ENCODE results near the gene RPN2.
A peak's percentile ranks its signal among the peaks of the same experiment; 100 is the strongest.

RPN2 gene

DNA sequence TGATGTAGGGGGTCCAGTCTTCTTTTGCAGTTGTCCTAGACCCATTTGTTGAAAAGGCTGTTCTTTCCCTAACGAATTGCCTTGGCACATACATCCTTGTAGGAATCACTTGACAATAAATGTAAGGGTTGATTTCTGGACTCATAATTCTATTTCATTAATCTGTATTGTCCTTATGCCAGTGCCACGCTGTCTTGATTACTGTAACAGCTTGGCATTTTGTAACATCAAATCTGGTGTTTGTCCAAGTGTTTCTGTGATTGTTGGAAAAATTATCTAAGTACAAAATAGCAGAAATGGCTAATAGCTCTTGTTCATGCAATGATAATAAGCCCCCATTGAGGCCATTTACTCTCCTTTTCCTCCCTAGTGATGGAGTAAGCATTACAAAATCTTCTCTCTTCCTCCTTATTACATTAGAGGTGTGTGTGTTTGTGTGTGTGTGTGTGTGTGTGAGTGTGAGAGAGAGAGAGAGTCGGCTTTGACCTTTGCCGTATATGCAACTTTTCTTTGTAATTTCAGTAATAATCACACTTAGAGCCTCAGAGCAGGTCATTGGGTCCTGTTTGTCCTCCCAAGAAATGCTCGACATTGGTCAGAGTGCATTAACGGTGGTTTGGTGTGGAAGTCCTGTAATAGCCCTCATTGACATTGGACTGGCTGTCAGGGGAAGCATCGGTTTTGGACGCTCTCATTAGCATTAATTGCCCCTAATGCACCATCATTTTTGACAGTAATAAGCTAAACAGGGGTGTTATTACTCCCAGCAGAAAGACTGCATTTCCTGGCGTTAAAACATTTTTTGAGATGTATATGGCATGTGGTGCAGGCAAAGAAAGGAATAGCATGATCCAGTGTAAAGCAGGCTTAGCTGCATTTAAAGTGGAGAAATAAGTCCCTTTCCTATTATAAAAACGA is 40.9 kb downstream of the RPN2 start:
- DNase-seq = no peak

DNA sequence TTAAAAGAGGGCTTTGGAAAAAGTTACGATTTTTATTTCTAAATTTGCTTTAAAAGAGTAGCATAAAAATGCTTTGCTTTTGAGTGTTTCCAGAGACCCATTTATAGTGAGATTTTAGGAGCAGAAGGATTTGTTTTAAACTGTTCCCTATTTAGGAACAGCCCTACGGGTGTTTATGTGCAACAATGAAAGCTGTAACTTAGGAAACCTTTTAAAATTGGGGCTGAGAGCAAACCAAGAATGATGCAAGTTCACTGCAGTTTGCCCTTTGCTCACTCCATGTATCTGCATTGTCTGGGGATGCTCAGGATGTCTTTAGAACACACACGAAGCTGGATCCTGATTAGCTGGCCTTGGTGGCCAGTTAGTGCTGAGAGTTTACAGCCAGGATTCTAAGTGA is 41.6 kb downstream of the RPN2 start:
- DNase-seq = no peak

DNA sequence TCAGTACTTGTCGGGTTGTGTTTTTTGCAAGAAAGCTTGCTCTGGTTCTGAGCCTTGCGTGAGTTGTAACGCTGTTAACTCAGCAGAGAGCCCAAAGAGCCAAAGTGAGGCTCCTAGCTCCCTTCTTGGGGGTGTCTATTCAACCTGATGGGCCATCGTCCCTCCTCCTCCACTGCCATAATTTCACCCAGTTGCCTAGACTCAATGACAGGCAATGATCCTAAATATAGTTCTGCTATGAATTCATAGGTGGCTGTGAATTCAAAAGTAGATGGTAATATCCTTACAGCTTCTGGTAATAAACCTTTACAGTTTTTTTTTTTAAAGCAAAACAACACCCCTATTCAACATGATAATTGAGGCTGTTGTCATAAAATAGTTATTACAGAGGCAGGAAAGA is 43.0 kb downstream of the RPN2 start:
- DNase-seq = no peak

DNA sequence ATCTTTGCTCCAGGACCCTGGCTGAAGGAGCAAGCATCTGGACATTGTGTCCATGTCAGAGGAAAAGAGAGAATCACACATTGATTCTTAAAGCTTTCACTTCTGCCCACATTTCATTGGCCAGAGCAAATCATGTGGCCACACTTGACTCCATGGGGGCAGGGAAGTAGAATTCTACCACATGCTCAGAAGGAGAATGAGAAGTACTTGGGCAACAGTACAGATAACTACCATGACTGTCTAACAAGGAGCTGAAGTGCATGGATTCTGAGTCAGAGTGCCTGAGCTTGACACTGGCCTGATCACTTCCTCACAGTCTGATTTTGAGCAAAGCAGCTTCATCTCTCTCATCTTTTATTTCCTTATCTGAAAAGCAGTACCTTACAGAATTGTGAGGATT is 43.9 kb downstream of the RPN2 start:
- peak in 3 of 14 donors; percentile 12 to 21 (median 16) for DNase-seq

DNA sequence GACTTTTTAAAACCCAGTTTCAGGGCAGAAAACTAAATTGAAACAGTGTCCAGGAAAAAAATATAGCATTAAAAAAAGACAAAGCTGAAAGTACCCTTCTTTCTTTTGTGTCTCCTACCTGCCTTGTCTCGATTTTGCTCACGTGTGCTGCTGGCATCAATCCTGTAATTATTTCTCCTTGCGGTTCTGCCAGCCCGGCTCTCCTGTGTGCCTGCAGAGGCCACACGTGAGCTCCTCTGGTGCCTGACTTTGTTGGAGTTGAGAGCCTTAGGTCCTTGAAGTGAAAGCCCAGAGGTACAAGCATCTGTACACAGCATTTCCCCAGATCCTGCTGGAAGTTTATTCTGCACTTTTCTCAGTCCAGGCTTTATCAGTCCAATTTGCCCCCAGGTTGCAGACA is 46.0 kb downstream of the RPN2 start:
- DNase-seq = no peak

DNA sequence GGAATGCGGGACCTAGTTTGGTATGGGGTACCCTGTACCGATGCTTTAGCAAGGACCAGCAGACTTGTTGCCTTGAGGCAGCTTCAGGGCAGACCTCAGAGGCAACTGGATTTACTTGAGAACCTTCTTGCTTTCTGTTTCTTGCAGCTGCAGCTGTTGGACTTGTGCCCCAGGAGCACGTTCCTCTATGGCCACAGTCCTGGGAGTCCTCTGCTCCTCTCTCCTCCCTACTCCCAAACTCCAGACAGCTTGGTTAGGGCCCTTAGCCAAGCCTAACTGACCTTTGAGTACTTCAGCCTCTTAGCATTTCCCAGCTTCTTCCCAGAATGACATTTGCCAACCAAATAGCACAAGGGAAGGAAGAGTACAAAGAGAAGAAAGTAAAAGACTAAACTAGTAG is 47.8 kb downstream of the RPN2 start:
- DNase-seq = no peak

DNA sequence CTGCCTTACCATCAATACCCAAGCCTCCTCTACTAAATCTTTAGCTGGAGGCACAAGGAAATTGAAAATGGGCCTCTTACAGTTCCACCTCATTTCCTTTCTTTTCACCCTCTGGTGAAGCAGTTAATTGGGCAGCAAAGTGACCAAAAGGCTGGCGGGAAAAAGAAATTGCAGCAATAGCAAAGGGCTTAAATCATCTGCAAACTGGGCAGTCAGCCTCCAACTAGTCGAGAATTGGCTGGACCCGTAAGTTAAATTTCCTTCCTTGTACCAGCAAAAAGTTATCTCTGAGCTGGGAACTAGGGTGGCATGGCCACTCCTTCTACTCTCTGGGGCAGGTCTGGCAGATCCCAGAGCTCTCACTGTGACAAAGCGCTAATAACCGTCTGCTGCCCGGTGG is 49.0 kb downstream of the RPN2 start:
- no peak for DNase-seq

DNA sequence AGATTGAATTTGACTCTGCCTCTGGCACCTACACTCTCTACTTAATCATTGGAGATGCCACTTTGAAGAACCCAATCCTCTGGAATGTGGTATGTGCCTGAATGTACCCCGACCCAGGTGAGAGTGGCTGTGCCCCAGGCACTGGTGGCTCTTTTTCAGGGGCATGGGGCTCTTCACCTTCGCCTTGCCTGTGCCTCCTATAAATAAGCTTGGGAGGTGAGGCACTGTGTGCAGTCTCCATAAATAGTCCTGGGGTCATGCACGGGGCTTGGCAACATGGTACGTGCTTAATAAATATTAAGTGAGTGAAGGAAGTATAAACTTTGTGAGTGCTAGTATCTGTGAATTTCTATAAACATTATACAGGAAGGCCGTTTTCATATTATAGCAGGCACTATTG is 49.5 kb downstream of the RPN2 start:
- DNase-seq = no peak

DNA sequence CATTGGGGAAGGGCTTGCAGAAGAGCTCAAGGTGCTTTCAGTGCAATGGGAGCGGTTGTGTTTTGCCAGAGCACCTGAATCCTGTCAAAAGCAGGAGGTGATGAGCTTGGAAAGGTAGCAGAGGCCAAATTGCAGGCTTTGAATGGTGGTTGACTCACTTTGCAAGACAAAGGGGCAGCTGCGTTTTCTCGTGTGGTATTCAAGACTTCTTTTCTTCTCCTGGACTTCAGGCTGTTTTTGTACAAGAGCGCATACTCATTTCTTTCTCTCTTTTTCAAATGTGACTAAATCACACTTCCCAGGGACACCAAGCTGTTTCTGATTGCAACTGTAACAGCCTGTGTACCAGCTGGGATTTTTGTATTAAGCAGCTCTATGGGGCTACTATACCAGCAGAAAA is 50.2 kb downstream of the RPN2 start:
- DNase-seq = no peak

DNA sequence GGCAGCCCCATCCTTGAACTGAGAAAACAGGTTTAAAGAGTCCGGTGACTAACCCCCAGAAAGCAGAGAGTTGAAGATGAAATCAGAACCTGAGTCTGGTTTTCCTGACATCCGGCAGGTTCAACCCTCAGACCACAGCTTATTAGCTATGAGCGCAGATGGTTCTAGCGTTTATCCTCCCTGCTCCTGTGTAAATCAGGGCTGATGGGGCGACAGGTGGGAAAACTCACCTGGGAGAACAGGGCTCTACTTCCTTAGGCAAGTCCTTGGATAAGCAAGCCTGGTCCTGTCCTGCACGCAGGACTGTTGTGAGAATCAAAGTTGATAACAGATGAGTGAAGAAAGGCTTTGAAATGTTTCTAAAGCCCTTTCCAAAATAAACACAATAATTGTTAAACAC is 51.1 kb downstream of the RPN2 start:
- DNase-seq = no peak

DNA sequence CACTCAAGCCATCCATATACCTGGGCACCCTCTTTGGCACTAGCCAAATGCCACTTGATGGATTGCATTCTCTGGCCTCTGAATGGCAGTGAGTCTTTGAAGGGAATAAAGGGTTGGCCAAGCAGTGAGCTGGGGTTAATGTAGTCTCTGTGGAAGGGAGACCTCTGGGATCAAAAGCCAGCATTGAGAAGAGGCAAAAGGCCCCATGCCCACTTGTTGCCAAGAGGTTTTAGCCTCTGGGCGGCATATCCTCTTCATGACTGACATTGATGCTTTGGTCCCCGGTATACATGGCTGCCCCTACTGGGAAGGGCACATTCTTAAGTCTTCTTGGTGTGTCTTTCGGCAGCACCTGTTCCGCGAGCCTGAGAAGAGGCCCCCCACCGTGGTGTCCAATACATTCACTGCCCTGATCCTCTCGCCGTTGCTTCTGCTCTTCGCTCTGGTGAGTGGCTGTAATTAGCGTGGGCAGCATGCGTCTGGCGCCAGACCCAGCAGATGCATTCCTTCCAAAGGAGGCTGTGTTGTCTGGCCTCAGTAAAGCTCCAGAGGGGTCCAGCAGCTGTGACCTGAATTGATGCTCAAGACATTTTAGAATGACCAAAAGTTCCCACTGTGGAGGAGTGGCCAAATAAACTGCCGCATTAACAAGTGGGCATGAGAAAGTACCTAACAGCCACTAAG is 53.0 kb downstream of the RPN2 start:
- peak in 3 of 14 donors; percentile 5 to 29 (median 6) for DNase-seq

DNA sequence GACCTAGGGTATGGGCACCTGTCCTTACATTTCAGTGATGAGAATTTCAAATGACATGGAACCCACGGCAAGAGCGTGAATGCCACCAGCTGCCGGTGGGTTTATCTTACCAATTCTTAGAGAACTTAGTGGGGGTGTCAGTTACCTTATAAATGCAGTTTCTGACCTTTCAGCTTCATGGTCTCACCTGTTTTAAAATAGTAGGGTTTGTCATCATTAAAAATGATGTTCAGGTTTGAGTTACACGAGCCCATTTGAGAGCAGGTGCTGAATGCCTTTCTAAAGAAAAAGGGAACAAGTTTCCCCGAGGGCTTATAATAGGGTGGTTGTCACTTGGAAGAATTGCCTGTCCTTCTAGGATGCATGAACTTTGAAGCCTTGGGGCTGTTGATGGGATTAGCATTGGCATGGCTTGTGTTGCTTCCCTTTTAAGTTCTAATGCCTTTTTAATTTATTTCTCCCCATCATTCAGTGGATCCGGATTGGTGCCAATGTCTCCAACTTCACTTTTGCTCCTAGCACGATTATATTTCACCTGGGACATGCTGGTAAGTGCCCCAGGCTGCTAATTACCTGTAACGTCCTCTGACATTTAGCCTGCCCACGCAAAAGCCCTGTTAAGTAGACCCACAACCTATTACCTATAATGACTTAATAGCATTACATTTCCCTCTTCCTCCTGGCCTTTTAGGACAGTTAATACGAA is 54.6 kb downstream of the RPN2 start:
- DNase-seq = no peak

DNA sequence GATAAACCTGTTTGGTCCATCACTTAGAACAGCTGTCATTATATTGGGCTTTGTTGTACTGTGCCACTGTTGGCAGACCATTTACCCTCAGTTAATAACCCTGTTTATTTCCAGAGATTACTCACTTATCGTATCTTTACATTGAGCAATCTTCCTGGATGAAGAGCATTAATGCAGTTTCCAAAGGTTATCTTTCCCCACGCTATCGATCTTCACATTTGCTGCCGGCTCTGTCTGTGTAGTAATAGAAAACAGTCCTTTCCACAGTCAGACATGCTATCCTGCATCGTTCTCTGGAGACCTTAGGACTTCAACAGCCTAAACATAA is 55.1 kb downstream of the RPN2 start:
- DNase-seq = no peak

DNA sequence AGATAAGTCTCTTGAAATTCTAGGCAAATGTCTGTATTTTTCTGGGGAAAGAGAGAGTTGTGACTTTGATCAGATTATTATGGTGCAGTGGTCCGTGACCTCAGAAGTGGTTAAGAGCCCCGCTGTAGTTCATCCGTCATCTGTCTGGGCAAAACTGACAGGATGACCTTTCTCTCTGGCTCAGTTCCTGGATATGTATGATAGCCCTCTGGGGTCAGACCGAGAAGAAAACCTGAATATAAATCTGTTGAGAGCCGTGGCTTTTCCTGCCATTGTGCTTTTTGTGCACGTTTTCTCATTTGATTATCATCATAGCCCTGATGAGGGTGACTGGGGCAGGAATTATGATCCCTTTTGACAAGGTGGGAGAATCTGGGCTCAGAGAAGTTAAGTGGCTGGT is 55.9 kb downstream of the RPN2 start:
- no peak for DNase-seq

DNA sequence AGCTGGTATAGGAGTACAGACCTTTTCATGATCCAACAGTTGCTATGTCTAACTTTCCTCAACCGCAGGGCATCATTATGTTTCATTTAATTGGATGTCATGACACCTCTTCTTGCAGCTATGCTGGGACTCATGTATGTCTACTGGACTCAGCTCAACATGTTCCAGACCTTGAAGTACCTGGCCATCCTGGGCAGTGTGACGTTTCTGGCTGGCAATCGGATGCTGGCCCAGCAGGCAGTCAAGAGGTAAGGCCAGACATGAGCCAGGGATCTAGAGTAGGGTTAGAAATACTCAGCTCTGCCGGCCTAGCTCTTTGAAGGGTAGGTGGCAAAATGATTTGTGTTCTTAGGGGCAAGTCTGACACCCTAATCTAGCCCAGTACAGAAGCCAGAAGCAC is 57.3 kb downstream of the RPN2 start:
- no peak for DNase-seq

DNA sequence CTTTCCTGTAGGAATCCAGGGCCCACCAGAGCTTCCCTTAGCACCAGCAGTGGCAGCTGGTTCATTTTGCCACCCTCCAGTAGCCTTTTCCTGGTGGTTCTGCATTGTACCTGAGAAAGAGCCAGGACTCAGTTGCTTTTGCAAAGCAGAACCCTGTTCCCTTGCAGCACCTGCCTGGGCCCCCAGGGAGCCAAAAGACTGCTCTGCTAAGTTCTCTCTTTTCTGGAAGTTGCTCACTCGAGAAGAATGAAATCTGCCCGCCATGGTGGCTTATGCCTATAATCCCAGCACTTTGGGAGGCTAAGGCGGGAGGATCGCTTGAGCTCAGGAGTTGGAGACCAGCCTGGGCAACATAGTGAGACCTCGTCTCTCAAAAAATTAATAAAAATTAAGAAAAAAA is 58.5 kb downstream of the RPN2 start:
- DNase-seq = no peak

DNA sequence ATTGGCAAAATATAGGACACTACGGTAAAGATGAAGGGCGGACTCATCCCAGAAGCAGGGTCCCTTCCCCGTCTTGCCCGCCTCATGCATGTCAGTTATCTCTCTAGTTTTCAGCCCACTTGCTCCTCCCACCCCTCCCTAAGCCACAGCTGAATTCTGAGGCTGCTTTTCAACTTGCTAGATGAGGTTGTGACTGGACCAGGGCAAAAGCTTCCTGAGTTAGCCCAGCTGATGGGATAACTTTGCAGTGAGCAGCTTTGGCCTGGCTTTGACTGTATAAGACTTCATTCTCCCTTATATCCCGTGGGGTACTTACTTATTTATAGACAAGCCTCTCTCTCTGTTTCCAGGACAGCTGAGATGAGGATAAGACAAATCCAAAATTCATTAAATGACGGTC is 59.3 kb downstream of the RPN2 start:
- no peak for DNase-seq

DNA sequence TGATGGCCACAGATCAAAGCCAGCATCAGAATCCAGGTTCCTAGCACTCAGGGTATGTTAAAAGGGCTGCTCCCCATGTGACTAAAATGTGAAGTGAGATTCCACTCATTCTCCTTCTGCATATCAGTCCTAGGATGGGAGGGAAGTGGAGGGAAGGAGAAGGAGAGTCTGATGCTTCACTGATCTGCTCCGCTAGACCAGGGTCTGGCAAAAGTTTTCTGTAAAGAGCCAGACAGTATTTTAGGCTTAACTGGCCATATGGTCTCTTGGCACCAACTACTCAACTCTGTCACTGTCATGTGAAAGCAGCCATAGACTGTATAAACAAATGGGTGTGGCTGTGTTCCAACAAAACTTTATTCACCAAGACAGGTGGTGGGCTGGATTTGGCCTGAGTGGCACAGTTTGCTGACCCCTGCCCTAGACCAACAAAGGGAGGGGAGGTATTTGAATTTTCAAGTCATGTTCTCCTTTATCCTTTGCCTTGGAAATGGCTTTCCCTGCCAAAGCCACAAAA is 59.9 kb downstream of the RPN2 start:
- DNase-seq = peak in 1 of 14 donors; percentile 80

DNA sequence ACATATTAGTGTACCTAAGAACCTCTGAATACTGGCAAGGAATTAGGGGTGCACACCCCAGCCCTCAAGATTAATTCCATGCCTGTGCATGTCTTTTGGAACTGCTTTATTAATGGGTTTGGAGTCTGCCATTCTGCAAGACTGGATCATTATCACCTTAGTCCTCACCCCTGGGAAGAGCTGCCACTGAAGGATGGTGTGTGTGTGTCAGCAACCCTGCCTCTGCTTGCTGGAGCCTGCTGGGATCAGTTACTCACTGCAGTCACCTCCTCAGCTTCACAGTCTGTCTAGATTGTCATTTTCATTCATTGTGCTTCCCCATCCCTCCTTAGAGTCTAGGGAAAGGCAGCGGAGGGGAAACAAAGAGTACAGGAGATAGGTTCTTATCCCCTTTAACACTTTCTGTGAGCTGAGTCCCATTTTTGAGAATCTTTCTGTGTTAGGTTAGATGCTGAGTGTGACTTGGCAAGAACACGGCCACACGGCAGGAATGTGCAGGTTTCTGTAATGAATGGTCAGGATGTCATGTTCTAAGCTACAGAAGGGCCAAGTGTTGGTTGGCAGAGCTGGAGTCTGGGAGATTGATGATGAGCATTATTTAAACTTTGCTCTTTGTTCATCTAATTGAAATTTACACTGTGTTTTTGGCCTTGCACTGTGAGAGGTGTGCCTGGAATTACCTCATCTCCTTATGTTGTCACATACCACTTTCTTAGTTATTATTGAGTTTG is 61.4 kb downstream of the RPN2 start:
- DNase-seq = peak in 1 of 14 donors; percentile 80

DNA sequence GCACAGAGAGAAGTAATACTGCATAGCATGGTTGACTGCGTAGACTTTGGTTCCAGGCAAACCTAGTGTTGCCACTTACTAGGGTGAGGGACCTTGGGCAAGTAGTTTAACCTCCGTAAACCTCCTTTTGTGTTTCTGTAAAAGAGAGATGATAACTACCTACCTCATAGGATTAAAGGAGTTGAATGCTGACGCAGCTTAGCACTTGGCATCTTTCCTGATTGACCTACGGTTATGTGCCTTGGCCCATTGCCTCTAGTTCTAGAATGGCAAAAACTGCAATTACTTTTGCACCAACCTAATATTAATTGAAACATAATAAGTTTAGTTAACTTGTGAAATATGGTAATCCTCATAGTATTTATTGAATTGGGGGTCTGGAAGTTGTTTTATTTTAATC is 63.4 kb downstream of the RPN2 start:
- no peak for DNase-seq

DNA sequence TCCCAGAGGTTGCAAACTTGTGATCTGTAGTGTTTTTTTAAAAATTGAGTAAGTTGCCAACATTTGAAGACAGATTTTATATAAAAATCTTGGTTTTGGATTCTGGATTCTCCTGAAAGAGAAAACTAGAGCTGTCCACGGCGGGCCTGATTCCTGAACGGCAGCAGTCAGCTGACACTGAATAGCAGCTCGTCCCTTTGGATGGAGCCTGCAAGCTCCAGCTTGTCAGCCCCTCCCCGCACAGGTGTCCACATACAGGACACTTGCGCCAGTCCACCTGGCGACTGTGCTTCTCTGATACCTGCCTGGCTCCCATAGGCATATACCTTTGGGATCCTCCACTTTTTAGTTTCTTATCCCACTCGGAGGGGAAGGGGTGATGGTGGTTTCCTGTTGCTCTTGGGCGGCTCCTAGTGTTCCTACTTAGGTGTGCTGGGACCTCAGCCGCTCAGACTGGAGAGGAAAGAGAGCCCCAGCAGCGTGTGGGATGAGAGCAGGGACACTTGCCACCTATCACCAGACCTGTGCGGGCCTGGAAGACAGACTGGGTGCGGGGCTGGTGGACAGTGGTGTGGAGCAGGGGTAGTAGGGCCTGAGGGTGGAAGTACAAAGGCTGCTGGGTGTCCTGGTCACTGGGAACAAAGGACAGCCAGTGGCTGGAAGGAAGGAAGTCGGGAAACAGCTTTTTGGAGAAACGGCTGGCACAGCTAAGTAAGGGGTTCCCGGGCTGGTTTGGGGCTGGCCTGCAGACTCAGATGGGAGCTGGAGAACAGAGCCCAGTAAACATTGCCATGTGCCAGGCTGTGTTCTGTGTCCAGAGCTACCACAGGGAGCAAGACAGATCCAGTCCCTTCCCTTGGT is 64.2 kb downstream of the RPN2 start:
- DNase-seq = peak in 2 of 14 donors; percentile 24 to 49
